Activated T-cell treated with anti-CD3 and anti-CD28 coated beads for 4 hours (primary cell): Measurements from ENCODE around the gene PPP5C.
"Not testable (repeated sequence)": the region's sequence is repeated elsewhere in the genome, so short reads cannot be mapped to it uniquely, and the experiment has no call there.

Experiments
- DNase-seq: peaks from one replicate; pipeline ENCODE4 v3.0.0-alpha.2; 2020

PPP5C gene, protein sequence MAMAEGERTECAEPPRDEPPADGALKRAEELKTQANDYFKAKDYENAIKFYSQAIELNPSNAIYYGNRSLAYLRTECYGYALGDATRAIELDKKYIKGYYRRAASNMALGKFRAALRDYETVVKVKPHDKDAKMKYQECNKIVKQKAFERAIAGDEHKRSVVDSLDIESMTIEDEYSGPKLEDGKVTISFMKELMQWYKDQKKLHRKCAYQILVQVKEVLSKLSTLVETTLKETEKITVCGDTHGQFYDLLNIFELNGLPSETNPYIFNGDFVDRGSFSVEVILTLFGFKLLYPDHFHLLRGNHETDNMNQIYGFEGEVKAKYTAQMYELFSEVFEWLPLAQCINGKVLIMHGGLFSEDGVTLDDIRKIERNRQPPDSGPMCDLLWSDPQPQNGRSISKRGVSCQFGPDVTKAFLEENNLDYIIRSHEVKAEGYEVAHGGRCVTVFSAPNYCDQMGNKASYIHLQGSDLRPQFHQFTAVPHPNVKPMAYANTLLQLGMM

GRCh38 chr19:46346821-46347571, at the start of gene PPP5C:
PPP5C (plus strand) TSS chr19:46347087; CDS start chr19:46347097, 10 bp downstream.
- peak; percentile 72 for DNase-seq

DNA sequence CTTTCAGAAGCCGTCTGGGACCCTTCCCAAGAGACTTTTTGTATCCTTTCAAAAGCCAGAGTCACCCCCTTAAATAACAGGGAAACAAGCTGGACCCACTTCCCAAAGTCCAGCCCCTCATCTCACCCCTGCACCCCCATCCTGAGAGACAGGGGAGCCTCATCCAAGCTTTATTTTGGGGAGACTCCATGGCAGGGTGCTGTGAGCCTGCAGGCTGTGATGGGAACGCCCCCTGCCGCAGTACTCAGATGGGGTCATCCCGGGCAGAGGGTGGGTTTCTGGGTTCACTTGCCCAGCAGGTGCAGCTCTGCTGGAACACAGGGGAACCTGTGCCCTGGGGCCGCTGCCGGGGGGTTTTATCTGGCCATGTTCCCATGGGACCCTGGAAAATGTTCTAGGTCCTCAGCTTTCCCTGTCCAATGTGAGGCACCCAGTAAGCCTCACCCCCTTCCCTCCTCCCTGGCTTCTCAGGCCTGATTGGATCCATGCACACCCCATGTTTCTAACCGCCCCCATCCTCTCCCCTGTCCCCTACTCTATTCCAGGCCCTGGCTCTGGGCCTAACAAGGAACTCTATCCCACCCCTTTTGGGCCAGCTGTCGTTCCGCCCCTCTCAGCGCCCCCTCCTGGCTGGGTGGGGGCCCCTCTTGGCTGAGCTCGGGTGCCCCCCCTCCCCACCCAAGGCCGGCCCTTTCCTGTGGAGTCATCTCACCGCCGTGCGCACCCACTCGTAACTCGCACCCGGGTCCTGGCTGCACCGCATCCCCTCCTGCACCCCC, 49.0 kb upstream of the PPP5C start:
- no peak for DNase-seq

DNA sequence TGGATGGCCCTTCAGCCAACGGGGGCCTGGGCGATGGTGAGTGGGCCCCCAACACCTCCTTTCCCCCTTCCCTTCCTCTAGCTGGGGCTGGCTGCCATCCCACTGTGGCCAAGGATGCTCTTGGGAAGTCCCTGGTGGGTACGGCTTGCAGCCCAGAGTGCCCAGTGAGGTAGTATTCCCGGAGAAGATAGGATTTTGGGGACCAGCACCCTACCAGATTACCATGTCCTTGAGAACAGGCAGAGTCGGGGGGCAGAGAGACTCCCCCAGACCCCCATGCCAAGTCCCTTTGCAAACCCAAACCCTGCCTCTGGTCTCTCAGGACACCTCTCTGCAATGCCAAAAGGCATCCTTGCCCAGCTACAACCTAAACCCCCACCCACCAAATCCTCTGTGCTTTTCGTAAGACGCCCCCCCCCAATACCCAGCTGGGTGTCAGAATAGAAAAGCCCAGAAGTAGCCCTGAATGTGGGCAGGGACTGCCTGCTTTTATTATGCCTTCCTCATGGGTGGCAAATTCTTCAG, 48.3 kb upstream of the PPP5C start:
- DNase-seq = no peak

GRCh38 chr19:46299004-46299509, 47.8 kb upstream of the PPP5C start:
- DNase-seq = no peak

DNA sequence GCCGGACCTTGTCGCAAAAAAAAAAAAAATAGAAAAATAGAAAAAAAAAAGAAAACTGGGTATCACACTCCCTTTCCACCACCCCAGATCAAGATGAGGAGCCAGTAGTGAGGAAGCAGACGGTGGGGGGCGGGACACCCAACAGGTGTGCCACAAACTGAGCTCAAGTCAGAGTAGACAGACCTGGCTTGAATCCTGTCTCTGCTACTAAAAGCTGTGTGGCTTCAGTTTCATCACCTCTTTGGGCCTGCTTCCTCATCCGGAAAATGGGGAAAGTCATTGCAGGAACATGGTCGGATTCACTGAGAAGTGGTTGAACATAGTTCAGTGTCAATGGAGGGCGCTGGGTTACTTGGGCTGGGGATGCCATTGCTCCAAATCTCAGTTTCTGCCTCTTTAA, 47.2 kb upstream of the PPP5C start:
- no peak for DNase-seq

DNA sequence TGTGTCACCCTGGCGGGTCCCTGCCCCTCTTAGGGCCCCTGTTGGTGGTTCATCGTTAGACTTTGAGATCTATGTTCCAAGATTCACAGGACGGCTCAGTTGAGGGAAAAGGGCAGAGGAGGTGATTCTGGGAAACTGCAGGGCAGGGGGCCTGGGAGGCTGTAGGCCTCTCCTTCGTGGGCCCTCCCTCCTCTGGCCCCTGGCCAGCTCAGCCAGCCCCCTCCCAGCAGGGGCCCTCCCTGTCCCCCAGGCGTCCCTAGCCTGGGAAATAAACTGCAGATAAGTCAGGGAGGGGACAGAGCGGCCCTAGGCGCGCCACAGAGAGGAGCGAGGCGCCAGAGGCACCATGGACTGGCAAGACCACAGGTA, 43.6 kb upstream of the PPP5C start:
- DNase-seq = no peak

GRCh38 chr19:46303691-46304397, 43.0 kb upstream of the PPP5C start:
- no peak for DNase-seq

- no peak for DNase-seq
These were observed 40.4 kb upstream of the PPP5C start for GRCh38 chr19:46306501-46306900.

DNA sequence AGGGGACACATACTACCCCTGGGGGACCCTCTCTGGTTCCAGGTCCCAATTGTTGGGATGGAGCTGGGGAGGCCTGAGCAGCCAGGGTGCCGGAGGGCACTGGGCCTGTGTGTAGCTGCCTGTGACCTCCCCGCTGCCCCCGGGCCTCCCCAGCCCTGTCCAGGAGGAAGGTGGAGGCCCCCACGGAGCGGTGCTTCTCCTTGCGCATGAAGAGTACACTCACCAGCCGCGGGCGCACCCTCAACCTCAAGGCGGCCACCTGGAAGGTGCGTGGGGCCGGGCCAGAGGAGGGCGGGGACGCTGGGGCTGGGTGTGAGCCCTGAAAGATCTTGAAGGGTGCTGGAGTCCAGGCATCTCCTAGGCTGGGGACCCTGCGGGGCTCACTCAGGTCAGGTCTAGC, 38.4 kb upstream of the PPP5C start:
- no peak for DNase-seq

GRCh38 chr19:46309056-46309455, 37.8 kb upstream of the PPP5C start:
- no peak for DNase-seq

- no peak for DNase-seq
These were observed 35.4 kb upstream of the PPP5C start for GRCh38 chr19:46311444-46311843.

GRCh38 chr19:46313540-46314469, 33.1 kb upstream of the PPP5C start:
- DNase-seq = not testable (repeated sequence)

DNA sequence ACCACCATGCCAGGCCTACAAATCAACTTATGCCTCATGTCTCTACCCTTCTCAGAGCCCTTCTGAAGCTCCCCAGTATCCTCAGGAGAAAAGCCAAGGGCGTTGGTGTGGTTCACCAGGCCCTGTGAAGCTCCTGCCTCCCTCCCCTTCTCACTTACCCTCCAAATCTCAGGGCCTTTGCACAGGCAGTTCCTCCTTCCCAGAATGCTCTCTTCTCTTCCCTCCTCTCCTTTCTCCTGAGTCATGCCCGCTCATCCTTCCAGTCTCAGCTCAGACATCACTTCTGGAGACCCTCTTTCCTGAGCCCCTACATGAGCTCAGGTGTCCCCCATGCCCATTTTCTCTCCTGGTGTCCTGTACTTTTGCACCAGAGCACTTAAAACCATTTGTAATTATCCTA, 29.5 kb upstream of the PPP5C start:
- no peak for DNase-seq

- no peak for DNase-seq
These were observed 27.3 kb upstream of the PPP5C start for GRCh38 chr19:46319613-46320012.

- no peak for DNase-seq
These were observed 26.3 kb upstream of the PPP5C start for GRCh38 chr19:46320559-46320958.

DNA sequence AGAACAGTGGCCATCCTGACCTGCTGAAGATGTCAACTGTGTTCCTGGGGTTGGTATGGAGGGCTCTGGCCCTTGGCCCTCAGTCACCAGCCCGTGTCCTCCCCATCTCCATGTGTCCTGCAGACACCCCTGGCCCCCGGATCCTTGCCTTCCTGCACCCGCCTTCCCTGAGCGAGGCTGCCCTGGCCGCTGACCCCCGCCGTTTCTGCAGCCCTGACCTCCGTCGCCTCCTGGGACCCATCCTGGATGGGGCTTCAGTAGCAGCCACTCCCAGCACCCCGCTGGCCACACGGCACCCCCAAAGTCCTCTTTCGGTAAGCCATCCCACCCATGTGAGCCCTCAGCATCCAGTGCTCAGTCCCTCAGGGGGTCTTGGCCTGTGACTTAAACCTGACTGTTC, 25.2 kb upstream of the PPP5C start:
- no peak for DNase-seq

GRCh38 chr19:46323227-46323626, 23.7 kb upstream of the PPP5C start:
- not testable (repeated sequence) for DNase-seq

- no peak for DNase-seq
These were observed 22.6 kb upstream of the PPP5C start for GRCh38 chr19:46324277-46324676.

DNA sequence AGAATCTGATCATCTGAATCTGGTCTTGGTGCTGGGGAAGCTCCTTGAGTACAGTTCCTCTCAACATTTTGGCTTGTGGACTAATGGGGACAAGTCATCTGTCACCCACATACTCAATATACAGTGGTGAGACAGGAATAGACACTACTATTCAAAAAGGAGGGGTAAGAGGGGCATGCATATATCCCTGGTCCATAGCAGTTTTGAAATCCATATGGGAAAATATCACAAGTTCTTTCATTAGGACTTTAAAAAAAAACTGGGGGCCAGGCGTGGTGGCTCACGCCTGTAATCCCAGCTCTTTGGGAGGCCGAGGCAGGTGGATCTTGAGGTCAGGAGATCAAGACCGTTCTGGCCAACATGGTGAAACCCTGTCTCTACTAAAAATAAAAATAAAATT, 20.3 kb upstream of the PPP5C start:
- DNase-seq = no peak

DNA sequence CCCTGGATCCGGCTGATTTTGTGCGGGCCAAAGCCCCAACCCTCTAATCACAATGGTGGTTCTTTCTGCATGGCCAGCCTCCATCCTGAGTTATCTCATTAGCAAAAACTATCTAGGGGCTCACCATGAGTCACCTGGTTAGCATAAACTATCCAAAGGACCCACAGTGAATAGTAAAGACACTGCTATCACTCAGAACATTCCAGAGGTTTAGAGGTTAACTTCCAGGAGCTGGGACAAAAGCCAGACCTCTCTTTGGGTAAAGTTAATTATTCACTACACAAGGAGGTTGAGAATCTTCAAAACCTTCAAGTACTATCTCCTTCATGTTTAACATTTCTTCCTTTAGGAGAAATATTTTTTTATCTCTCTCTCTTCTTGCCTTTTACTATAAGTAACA, 18.8 kb upstream of the PPP5C start:
- no peak for DNase-seq

- no peak for DNase-seq
These were observed 16.5 kb upstream of the PPP5C start for GRCh38 chr19:46330319-46330918.
